Body of pancreas (tissue), 4 donors: ENCODE results near the gene MFAP4.
A peak's percentile ranks its signal among the peaks of the same experiment; 100 is the strongest.

Source experiments
- POLR2A ChIP-seq, 3 donors: fragments of 450-650 bp; IDR thresholded peaks; one replicate each; pipeline ENCODE4 v1.6.1; 2016; ENCODE audit warnings: antibody characterized with exemption in 3 of 3, mild to moderate bottlenecking in 2 of 3
- TF ChIP-seq, protein P1 (sequence below), 7 experiments: fragments of 450-650 bp in 4 of 7; fragments of 200-600 bp in 3 of 7; sonication (generic) in 3 of 7; IDR thresholded peaks; one replicate each; pipeline ENCODE4 v1.5.1; 2016 to 2019; ENCODE audit warnings: antibody characterized with exemption in 7 of 7

DNA sequence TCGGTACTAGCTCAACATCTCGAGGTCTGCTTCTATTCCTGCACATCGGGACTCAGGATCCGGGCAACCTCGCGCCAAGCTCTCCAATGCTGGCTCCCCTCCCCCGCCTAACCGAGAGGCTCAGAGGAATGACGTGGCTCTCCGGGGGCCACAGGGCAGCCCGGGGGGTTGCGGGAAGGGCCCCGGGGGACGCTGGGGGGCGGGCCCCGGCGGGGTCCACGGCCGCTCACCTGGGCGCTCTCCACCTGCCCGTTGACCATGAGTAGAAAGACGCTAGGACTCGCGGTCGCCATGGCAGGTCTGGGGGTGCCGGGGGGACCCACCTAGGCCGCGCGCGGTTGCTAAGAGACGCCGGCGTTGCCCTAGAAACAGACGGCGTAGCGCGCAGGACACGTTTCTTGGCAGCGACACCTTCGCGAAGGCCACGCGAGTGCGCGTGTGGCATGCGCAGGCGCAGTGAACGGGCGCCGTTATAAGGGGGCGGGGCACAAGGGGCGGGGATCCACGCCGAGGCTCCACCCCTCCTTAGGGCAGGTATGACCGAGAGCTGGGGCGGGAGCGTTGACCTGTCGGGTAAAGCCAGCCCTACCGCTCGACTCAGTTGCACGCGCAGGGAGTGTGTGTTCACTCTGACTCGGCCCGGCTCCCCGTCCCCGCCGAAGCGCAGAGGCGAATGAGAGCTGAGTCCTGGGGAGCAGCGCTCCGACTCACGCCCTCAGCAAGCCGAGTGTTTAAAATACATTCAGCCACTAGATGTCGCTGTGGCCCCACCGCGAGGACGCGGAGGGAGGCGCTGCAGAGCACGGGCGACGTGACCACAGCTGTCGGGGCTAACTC, 24.5 kb downstream of the MFAP4 start, which contains the start of gene B9D1:
- TF ChIP-seq, protein P1, sequence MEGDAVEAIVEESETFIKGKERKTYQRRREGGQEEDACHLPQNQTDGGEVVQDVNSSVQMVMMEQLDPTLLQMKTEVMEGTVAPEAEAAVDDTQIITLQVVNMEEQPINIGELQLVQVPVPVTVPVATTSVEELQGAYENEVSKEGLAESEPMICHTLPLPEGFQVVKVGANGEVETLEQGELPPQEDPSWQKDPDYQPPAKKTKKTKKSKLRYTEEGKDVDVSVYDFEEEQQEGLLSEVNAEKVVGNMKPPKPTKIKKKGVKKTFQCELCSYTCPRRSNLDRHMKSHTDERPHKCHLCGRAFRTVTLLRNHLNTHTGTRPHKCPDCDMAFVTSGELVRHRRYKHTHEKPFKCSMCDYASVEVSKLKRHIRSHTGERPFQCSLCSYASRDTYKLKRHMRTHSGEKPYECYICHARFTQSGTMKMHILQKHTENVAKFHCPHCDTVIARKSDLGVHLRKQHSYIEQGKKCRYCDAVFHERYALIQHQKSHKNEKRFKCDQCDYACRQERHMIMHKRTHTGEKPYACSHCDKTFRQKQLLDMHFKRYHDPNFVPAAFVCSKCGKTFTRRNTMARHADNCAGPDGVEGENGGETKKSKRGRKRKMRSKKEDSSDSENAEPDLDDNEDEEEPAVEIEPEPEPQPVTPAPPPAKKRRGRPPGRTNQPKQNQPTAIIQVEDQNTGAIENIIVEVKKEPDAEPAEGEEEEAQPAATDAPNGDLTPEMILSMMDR (IDR thresholded peaks at IDR 0.05): peak; percentile 92 to 99 (median 99)
- TF ChIP-seq POLR2A (IDR thresholded peaks at IDR 0.05): peak in 2 of 3 donors; percentile 40 to 43
